Measurements from ENCODE around the gene SIX1. TPM values are rescaled to one million over a fixed set of nuclear protein-coding genes. Genes with fewer than 3 reads are reported as not detected.

Gene SIX1
- total and polyA plus RNA-seq, 2 experiments from 2014 or later, result 0.35 to 0.71 TPM

DNA sequence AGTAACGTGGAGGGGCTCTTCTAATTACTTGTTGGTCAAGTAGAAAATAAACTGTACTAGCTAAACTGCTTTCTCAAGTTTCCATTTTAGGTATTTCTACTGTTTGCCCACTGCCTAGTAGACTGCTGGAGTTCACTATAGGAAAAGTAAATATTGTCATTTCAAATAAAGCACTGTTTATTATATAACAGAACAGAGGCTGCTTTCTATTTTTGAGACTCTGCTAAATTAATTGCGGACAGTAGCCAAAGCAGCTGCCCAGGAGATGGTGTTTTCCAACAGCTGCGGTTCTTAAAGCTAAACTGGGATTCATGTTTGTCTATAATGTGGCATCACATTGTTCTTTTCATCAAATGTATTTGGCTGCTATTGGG lies 15.9 kb upstream of the SIX1 start:
- Mint-ChIP-seq H3K36me3 (ENCODE audit: low read depth) (no peaks in the 10 kb centered on the region; the same call in 2 of the 3 replicates), H3K4me3 (no peak overlapping the region), H3K27me3 (ENCODE audit: insufficient read depth, low read depth, poor library complexity) (peaks cover 7% of the 10 kb centered on the region), H3K9me3 (no peaks in the 10 kb centered on the region), H3K4me1 (no peaks in the 10 kb centered on the region), H3K27ac (no peak overlapping the region)
- no peak overlapping the region for H3K4me3 ChIP-seq
- no peak overlapping the region for H3K4me2 ChIP-seq
- H3K36me3 ChIP-seq (ENCODE audit: insufficient read depth), result no peaks in the 10 kb centered on the region
- ATAC-seq (no peak), DNase-seq (ENCODE audit: low spot score) (no peak)
- no peaks in the 10 kb centered on the region for H3K9me2 ChIP-seq (ENCODE audit: insufficient read depth)
- no peak overlapping the region for H2AFZ ChIP-seq
- no peak for TF ChIP-seq JUNB (IDR thresholded peaks at IDR 0.05; ENCODE audit: unreplicated experiment)
- no peak for TF ChIP-seq NANOG (IDR thresholded peaks at IDR 0.05; ENCODE audit: borderline replicate concordance)
- TF ChIP-seq POLR2AphosphoS5 (IDR thresholded peaks at IDR 0.05; ENCODE audit: low read depth), result no peak
- TF ChIP-seq EZH2phosphoT487 (IDR thresholded peaks at IDR 0.05; ENCODE audit: unreplicated experiment), result no peak
- TF ChIP-seq STAT1 (IDR thresholded peaks at IDR 0.05; ENCODE audit: unreplicated experiment), result no peak
- TF ChIP-seq ETS1 (IDR thresholded peaks at IDR 0.05), result no peak
- TF ChIP-seq ZNF331 (CRISPR knock-in tag; IDR thresholded peaks at IDR 0.05; ENCODE audit: low read depth), result no peak
- TF ChIP-seq, protein P1, sequence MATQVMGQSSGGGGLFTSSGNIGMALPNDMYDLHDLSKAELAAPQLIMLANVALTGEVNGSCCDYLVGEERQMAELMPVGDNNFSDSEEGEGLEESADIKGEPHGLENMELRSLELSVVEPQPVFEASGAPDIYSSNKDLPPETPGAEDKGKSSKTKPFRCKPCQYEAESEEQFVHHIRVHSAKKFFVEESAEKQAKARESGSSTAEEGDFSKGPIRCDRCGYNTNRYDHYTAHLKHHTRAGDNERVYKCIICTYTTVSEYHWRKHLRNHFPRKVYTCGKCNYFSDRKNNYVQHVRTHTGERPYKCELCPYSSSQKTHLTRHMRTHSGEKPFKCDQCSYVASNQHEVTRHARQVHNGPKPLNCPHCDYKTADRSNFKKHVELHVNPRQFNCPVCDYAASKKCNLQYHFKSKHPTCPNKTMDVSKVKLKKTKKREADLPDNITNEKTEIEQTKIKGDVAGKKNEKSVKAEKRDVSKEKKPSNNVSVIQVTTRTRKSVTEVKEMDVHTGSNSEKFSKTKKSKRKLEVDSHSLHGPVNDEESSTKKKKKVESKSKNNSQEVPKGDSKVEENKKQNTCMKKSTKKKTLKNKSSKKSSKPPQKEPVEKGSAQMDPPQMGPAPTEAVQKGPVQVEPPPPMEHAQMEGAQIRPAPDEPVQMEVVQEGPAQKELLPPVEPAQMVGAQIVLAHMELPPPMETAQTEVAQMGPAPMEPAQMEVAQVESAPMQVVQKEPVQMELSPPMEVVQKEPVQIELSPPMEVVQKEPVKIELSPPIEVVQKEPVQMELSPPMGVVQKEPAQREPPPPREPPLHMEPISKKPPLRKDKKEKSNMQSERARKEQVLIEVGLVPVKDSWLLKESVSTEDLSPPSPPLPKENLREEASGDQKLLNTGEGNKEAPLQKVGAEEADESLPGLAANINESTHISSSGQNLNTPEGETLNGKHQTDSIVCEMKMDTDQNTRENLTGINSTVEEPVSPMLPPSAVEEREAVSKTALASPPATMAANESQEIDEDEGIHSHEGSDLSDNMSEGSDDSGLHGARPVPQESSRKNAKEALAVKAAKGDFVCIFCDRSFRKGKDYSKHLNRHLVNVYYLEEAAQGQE (IDR thresholded peaks at IDR 0.05; ENCODE audit: unreplicated experiment), result no peak
- no peak for TF ChIP-seq CTCF (conservative IDR thresholded peaks at IDR 0.05; ENCODE audit: low read depth in 2 of 2)
- TF ChIP-seq ZNF114 (CRISPR knock-in tag; IDR thresholded peaks at IDR 0.05), result no peak
- TF ChIP-seq, protein P2, sequence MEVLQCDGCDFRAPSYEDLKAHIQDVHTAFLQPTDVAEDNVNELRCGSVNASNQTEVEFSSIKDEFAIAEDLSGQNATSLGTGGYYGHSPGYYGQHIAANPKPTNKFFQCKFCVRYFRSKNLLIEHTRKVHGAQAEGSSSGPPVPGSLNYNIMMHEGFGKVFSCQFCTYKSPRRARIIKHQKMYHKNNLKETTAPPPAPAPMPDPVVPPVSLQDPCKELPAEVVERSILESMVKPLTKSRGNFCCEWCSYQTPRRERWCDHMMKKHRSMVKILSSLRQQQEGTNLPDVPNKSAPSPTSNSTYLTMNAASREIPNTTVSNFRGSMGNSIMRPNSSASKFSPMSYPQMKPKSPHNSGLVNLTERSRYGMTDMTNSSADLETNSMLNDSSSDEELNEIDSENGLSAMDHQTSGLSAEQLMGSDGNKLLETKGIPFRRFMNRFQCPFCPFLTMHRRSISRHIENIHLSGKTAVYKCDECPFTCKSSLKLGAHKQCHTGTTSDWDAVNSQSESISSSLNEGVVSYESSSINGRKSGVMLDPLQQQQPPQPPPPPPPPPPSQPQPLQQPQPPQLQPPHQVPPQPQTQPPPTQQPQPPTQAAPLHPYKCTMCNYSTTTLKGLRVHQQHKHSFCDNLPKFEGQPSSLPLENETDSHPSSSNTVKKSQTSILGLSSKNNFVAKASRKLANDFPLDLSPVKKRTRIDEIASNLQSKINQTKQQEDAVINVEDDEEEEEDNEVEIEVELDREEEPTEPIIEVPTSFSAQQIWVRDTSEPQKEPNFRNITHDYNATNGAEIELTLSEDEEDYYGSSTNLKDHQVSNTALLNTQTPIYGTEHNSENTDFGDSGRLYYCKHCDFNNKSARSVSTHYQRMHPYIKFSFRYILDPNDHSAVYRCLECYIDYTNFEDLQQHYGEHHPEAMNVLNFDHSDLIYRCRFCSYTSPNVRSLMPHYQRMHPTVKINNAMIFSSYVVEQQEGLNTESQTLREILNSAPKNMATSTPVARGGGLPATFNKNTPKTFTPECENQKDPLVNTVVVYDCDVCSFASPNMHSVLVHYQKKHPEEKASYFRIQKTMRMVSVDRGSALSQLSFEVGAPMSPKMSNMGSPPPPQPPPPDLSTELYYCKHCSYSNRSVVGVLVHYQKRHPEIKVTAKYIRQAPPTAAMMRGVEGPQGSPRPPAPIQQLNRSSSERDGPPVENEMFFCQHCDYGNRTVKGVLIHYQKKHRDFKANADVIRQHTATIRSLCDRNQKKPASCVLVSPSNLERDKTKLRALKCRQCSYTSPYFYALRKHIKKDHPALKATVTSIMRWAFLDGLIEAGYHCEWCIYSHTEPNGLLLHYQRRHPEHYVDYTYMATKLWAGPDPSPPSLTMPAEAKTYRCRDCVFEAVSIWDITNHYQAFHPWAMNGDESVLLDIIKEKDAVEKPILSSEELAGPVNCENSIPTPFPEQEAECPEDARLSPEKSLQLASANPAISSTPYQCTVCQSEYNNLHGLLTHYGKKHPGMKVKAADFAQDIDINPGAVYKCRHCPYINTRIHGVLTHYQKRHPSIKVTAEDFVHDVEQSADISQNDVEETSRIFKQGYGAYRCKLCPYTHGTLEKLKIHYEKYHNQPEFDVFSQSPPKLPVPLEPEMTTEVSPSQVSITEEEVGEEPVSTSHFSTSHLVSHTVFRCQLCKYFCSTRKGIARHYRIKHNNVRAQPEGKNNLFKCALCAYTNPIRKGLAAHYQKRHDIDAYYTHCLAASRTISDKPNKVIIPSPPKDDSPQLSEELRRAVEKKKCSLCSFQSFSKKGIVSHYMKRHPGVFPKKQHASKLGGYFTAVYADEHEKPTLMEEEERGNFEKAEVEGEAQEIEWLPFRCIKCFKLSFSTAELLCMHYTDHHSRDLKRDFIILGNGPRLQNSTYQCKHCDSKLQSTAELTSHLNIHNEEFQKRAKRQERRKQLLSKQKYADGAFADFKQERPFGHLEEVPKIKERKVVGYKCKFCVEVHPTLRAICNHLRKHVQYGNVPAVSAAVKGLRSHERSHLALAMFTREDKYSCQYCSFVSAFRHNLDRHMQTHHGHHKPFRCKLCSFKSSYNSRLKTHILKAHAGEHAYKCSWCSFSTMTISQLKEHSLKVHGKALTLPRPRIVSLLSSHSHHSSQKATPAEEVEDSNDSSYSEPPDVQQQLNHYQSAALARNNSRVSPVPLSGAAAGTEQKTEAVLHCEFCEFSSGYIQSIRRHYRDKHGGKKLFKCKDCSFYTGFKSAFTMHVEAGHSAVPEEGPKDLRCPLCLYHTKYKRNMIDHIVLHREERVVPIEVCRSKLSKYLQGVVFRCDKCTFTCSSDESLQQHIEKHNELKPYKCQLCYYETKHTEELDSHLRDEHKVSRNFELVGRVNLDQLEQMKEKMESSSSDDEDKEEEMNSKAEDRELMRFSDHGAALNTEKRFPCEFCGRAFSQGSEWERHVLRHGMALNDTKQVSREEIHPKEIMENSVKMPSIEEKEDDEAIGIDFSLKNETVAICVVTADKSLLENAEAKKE (CRISPR knock-in tag; IDR thresholded peaks at IDR 0.05), result no peak
- TF ChIP-seq CREB1 (CRISPR knock-in tag; IDR thresholded peaks at IDR 0.05; ENCODE audit: low read depth), result no peak
- TF ChIP-seq EZH2 (IDR thresholded peaks at IDR 0.05; ENCODE audit: low read depth, unreplicated experiment), result no peak
- no peak overlapping the region for H3K27ac ChIP-seq (ENCODE audit: low read depth)
- H4K20me1 ChIP-seq (replicated peaks; ENCODE audit: insufficient read depth), result no peaks in the 10 kb centered on the region
- H3F3A ChIP-seq (replicated peaks; ENCODE audit: low read depth), result no peaks in the 10 kb centered on the region
- H3K27me3 ChIP-seq (ENCODE audit: insufficient read depth), result peaks cover 15% of the 10 kb centered on the region
- no peaks in the 10 kb centered on the region for H3K4me1 ChIP-seq (ENCODE audit: insufficient read depth)
- no peaks in the 10 kb centered on the region for H3K79me2 ChIP-seq (replicated peaks; ENCODE audit: insufficient read depth)
